ENCODE data around the gene UGT1A5. TPM values are rescaled to one million over a fixed set of nuclear protein-coding genes. Genes with fewer than 3 reads are reported as not detected.

UGT1A5 gene
- total and polyA plus RNA-seq, 2 of the 13 experiments (the other 11 are each of a cell fraction or from before 2014, with no cell fraction given): not detected

GRCh38 chr2:233760043-233760442 lies 47.3 kb downstream of the UGT1A5 start, which contains the start of gene UGT1A1 (continued):
- TF ChIP-seq PPARG (CRISPR knock-in tag; conservative IDR thresholded peaks at IDR 0.05) (no peak), MEIS2 (CRISPR knock-in tag; IDR thresholded peaks at IDR 0.05) (no peak), PBX3 (CRISPR knock-in tag; IDR thresholded peaks at IDR 0.05; ENCODE audit: borderline replicate concordance) (no peak), RORA (CRISPR knock-in tag; IDR thresholded peaks at IDR 0.05) (no peak), ZNF7 (CRISPR knock-in tag; IDR thresholded peaks at IDR 0.05) (no peak), GFI1 (CRISPR knock-in tag; IDR thresholded peaks at IDR 0.05; ENCODE audit: borderline replicate concordance) (no peak), NCOR1 (IDR thresholded peaks at IDR 0.05; ENCODE audit: borderline replicate concordance, low read length) (peak; percentile 25; the same call in 1 of the 2 replicates), FLYWCH1 (CRISPR knock-in tag; IDR thresholded peaks at IDR 0.05) (no peak), ELK4 (CRISPR knock-in tag; IDR thresholded peaks at IDR 0.05; ENCODE audit: borderline replicate concordance) (no peak), GATAD2A (CRISPR knock-in tag; IDR thresholded peaks at IDR 0.05) (0 out of 2 replicates have a peak, but pooled peaks have one; percentile 22), JUNB (CRISPR knock-in tag; IDR thresholded peaks at IDR 0.05; ENCODE audit: borderline replicate concordance) (no peak), GTF2F1 (IDR thresholded peaks at IDR 0.05; ENCODE audit: low read length) (no peak), MAZ (IDR thresholded peaks at IDR 0.05; ENCODE audit: borderline replicate concordance, low read depth, low read length) (no peak), MAZ (CRISPR knock-in tag; IDR thresholded peaks at IDR 0.05; ENCODE audit: low read depth) (no peak), ELF4 (CRISPR knock-in tag; IDR thresholded peaks at IDR 0.05; ENCODE audit: borderline replicate concordance) (no peak), HOXA5 (CRISPR knock-in tag; IDR thresholded peaks at IDR 0.05) (no peak), ATF5 (CRISPR knock-in tag; IDR thresholded peaks at IDR 0.05; ENCODE audit: low read depth) (no peak), KAT8 (CRISPR knock-in tag; IDR thresholded peaks at IDR 0.05) (no peak), ZNF883 (CRISPR knock-in tag; IDR thresholded peaks at IDR 0.05; ENCODE audit: not compliant biosample characterization) (no peak), SNAPC2 (CRISPR knock-in tag; IDR thresholded peaks at IDR 0.05) (no peak), ZBTB7A (CRISPR knock-in tag; IDR thresholded peaks at IDR 0.05) (no peak), KLF13 (CRISPR knock-in tag; IDR thresholded peaks at IDR 0.05) (no peak), ZSCAN22 (CRISPR knock-in tag; IDR thresholded peaks at IDR 0.05) (no peak), GLI4 (CRISPR knock-in tag; IDR thresholded peaks at IDR 0.05; ENCODE audit: borderline replicate concordance) (no peak), HOXA9 (CRISPR knock-in tag; IDR thresholded peaks at IDR 0.05; ENCODE audit: borderline replicate concordance) (no peak), ARID2 (CRISPR knock-in tag; IDR thresholded peaks at IDR 0.05; ENCODE audit: borderline replicate concordance) (no peak)

Measured in HepG2 (cell line).